LoVo (cell line): ENCODE results near the gene CTF1.
A peak's percentile ranks its signal among the peaks of the same experiment; 100 is the strongest.
"Not testable (repeated sequence)": the region's sequence is repeated elsewhere in the genome, so short reads cannot be mapped to it uniquely, and the experiment has no call there.

Source experiments
- DNase-seq: peaks from one replicate; pipeline ENCODE4 v3.0.0-alpha.2; 2016; ENCODE audit warnings: low spot score

The CTF1 gene

GRCh38 chr16:30888856-30889499 lies 7.4 kb upstream of the CTF1 start:
- no peak for DNase-seq

- DNase-seq = no peak
Measured at GRCh38 chr16:30889721-30890120, 6.7 kb upstream of the CTF1 start.

GRCh38 chr16:30891043-30891823 lies 5.2 kb upstream of the CTF1 start:
- DNase-seq = not testable (repeated sequence)

GRCh38 chr16:30892670-30893416 lies 3.6 kb upstream of the CTF1 start:
- DNase-seq = no peak

- DNase-seq = no peak
Measured at GRCh38 chr16:30893417-30893743, 3.0 kb upstream of the CTF1 start.

GRCh38 chr16:30893744-30894539 lies 2.5 kb upstream of the CTF1 start, which contains the start of gene BCL7C:
TSS of gene BCL7C (minus strand) at chr16:30894077. CDS start at chr16:30893944, 133 bp downstream.
- peak; percentile 93 for DNase-seq

- no peak for DNase-seq
Measured at GRCh38 chr16:30894540-30895368, 1.7 kb upstream of the CTF1 start.

GRCh38 chr16:30895627-30896260 lies 670 bp upstream of the CTF1 start:
- no peak for DNase-seq

GRCh38 chr16:30896889-30897733 lies 697 bp downstream of the CTF1 start:
- DNase-seq = no peak

- no peak for DNase-seq
Measured at GRCh38 chr16:30899794-30900193, 3.4 kb downstream of the CTF1 start.

GRCh38 chr16:30900588-30900987 lies 4.2 kb downstream of the CTF1 start:
- no peak for DNase-seq

- DNase-seq = no peak
Measured at GRCh38 chr16:30901201-30902028, 5.0 kb downstream of the CTF1 start.

- DNase-seq = peak; percentile 76
Measured at GRCh38 chr16:30902029-30902972, 5.9 kb downstream of the CTF1 start.

- no peak for DNase-seq
Measured at GRCh38 chr16:30903002-30903401, 6.6 kb downstream of the CTF1 start.

GRCh38 chr16:30903596-30903995 lies 7.2 kb downstream of the CTF1 start:
- no peak for DNase-seq

GRCh38 chr16:30904114-30904780 lies 7.8 kb downstream of the CTF1 start:
- no peak for DNase-seq

- no peak for DNase-seq
Measured at GRCh38 chr16:30907064-30907463, 10.7 kb downstream of the CTF1 start.
